Measurements from ENCODE around the gene FAM72A.
"Not testable (repeated sequence)": the region's sequence is repeated elsewhere in the genome, so short reads cannot be mapped to it uniquely, and the experiment has no call there.

- not testable (repeated sequence) for TF ChIP-seq CTCF (IDR thresholded peaks at IDR 0.05; ENCODE audit: extremely low read depth in 1 of 2, insufficient read depth in 1 of 2, low read depth in 1 of 2, low read length in 2 of 2); POLR2A (IDR thresholded peaks at IDR 0.05; ENCODE audit: low read depth, low read length); GATA2 (IDR thresholded peaks at IDR 0.05; ENCODE audit: insufficient read depth, insufficient read length, low read depth, low read length)
Measured at GRCh38 chr1:206202789-206203363, at the start of gene FAM72A.
